ENCODE data around the gene ERGIC3. TPM values are rescaled to one million over a fixed set of nuclear protein-coding genes. Genes with fewer than 3 reads are reported as not detected.

Gene ERGIC3
- polyA plus RNA-seq, 2 of the 4 experiments (the other 2 are of a cell fraction) = 239 to 343 TPM

DNA sequence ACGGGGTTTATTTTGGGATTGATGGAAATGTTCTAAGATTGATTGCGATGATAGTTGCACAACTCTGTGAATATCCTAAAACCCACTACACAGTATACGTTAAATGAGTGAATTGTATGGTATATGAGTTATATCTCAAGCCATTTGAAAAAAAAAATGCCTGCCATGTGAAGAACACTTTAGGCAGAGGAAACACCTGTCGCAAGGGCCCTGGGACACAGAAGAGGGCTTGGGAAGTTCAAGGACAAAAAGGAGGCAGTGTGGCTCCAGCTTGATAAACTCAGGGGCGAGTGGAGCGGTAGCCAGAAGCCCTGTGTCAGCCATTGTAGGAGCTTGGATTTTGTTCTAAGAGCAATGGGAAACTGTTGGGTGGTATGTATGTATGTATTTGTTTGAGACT, 49.5 kb upstream of the ERGIC3 start:
- ATAC-seq (no peak), DNase-seq (ENCODE audit: low read depth in 1 of 2, low spot score in 1 of 2) (no peak), FAIRE-seq (no peak)
- ChIA-PET CTCF (interaction anchor here (0.8 to 3.4 kb wide), 4 partner anchors 8 to 29 kb away, joined by 3 to 9 read pairs (median 5); no protein-coding TSS in a partner anchor), POLR2A (interaction anchor here (0.6 kb wide), 1 partner anchor 533 kb away, joined by 3 read pairs; no protein-coding TSS in a partner anchor)
- no peaks in the 10 kb centered on the region for H3K9me3 ChIP-seq
- H3K4me1 ChIP-seq = no peaks in the 10 kb centered on the region
- H3K4me3 ChIP-seq = no peak overlapping the region
- H3K4me2 ChIP-seq = no peak overlapping the region
- WGBS (ENCODE audit: missing lambda C conversion rate) = 86% methylated on average over 6 of the region's 6 CpGs
- H3K27ac ChIP-seq = no peak overlapping the region
- TF ChIP-seq MAX (IDR thresholded peaks at IDR 0.05) = no peak
- TF ChIP-seq ESRRA (IDR thresholded peaks at IDR 0.05; ENCODE audit: borderline replicate concordance, low read length) = no peak
- TF ChIP-seq SREBF2 (IDR thresholded peaks at IDR 0.05) = no peak
- TF ChIP-seq HOXA7 (CRISPR knock-in tag; IDR thresholded peaks at IDR 0.05) = no peak
- no peak for TF ChIP-seq BHLHE40 (IDR thresholded peaks at IDR 0.05; ENCODE audit: low read depth, low read length)
- TF ChIP-seq GATA3 (IDR thresholded peaks at IDR 0.05; ENCODE audit: borderline replicate concordance) = no peak
- no peak for TF ChIP-seq RARB (CRISPR knock-in tag; IDR thresholded peaks at IDR 0.05)
- TF ChIP-seq HES2 (IDR thresholded peaks at IDR 0.05) = no peak
- no peak for TF ChIP-seq E2F6 (IDR thresholded peaks at IDR 0.05; ENCODE audit: borderline replicate concordance, low read depth)
- TF ChIP-seq KDM5A (IDR thresholded peaks at IDR 0.05) = no peak
- TF ChIP-seq, protein P1, sequence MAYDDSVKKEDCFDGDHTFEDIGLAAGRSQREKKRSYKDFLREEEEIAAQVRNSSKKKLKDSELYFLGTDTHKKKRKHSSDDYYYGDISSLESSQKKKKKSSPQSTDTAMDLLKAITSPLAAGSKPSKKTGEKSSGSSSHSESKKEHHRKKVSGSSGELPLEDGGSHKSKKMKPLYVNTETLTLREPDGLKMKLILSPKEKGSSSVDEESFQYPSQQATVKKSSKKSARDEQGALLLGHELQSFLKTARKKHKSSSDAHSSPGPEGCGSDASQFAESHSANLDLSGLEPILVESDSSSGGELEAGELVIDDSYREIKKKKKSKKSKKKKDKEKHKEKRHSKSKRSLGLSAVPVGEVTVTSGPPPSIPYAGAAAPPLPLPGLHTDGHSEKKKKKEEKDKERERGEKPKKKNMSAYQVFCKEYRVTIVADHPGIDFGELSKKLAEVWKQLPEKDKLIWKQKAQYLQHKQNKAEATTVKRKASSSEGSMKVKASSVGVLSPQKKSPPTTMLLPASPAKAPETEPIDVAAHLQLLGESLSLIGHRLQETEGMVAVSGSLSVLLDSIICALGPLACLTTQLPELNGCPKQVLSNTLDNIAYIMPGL (CRISPR knock-in tag; IDR thresholded peaks at IDR 0.05; ENCODE audit: borderline replicate concordance) = no peak
- no peak for TF ChIP-seq CHD4 (IDR thresholded peaks at IDR 0.05; ENCODE audit: borderline replicate concordance)
- TF ChIP-seq FOSB (CRISPR knock-in tag; IDR thresholded peaks at IDR 0.05) = no peak
- TF ChIP-seq CBX8 (IDR thresholded peaks at IDR 0.05) = no peak
- no peak for TF ChIP-seq RCOR1 (IDR thresholded peaks at IDR 0.05; ENCODE audit: low read depth, low read length)
- TF ChIP-seq, protein P2, sequence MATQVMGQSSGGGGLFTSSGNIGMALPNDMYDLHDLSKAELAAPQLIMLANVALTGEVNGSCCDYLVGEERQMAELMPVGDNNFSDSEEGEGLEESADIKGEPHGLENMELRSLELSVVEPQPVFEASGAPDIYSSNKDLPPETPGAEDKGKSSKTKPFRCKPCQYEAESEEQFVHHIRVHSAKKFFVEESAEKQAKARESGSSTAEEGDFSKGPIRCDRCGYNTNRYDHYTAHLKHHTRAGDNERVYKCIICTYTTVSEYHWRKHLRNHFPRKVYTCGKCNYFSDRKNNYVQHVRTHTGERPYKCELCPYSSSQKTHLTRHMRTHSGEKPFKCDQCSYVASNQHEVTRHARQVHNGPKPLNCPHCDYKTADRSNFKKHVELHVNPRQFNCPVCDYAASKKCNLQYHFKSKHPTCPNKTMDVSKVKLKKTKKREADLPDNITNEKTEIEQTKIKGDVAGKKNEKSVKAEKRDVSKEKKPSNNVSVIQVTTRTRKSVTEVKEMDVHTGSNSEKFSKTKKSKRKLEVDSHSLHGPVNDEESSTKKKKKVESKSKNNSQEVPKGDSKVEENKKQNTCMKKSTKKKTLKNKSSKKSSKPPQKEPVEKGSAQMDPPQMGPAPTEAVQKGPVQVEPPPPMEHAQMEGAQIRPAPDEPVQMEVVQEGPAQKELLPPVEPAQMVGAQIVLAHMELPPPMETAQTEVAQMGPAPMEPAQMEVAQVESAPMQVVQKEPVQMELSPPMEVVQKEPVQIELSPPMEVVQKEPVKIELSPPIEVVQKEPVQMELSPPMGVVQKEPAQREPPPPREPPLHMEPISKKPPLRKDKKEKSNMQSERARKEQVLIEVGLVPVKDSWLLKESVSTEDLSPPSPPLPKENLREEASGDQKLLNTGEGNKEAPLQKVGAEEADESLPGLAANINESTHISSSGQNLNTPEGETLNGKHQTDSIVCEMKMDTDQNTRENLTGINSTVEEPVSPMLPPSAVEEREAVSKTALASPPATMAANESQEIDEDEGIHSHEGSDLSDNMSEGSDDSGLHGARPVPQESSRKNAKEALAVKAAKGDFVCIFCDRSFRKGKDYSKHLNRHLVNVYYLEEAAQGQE (IDR thresholded peaks at IDR 0.05) = no peak
- TF ChIP-seq RAD21 (conservative IDR thresholded peaks at IDR 0.05 in 1 of 2, IDR thresholded peaks at IDR 0.05 in 1 of 2) = no peak

DNA sequence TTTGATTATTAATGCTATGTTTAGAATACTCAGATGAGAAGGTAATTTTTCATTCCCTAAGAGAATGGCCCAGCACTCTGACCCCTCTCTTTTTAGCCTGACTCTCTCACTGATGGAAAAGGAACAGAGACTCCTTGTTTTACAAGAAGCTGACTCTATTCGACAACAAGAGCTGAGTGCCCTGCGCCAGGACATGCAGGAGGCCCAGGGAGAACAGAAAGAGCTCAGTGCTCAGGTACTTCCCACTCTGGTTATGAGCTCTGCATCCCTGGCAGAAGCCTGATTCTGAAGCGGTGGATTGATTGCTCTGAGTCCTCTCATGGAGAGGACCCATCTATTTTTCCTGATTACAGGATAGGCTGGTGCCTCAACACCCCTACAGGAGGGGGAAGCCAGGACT, 45.4 kb upstream of the ERGIC3 start:
- WGBS (ENCODE audit: missing lambda C conversion rate) = 96% methylated on average over 3 of the region's 3 CpGs
- H3K27ac ChIP-seq = no peak overlapping the region
- ATAC-seq (no peak), FAIRE-seq (no peak), DNase-seq (ENCODE audit: low read depth in 1 of 2, low spot score in 1 of 2) (no peak)
- H3K4me3 ChIP-seq = no peak overlapping the region
- CTCF ChIA-PET = interaction anchor here (0.5 to 2.1 kb wide), 4 partner anchors 15 to 163 kb away, joined by 3 to 10 read pairs (median 3); no protein-coding TSS in a partner anchor
- no peaks in the 10 kb centered on the region for H3K4me1 ChIP-seq
- H3K9me3 ChIP-seq = no peaks in the 10 kb centered on the region
- no peak overlapping the region for H3K4me2 ChIP-seq
- TF ChIP-seq CEBPB (IDR thresholded peaks at IDR 0.05) (no peak), RAD21 (conservative IDR thresholded peaks at IDR 0.05 in 1 of 2, IDR thresholded peaks at IDR 0.05 in 1 of 2) (no peak), EHF (CRISPR knock-in tag; IDR thresholded peaks at IDR 0.05) (no peak), HDAC2 (IDR thresholded peaks at IDR 0.05) (no peak), TFCP2L1 (CRISPR knock-in tag; IDR thresholded peaks at IDR 0.05) (no peak), NR3C1 (IDR thresholded peaks at IDR 0.05) (no peak)
- POLR2A ChIA-PET = no interaction called here

All from A549 (cell line).